ENCODE results near the gene PPP2R2C. TPM values are rescaled to one million over a fixed set of nuclear protein-coding genes. Genes with fewer than 3 reads are reported as not detected.

The PPP2R2C gene
- total RNA-seq, 1 experiment from 2014 or later, result 26.7 TPM

- TF ChIP-seq SIN3A (IDR thresholded peaks at IDR 0.05; ENCODE audit: borderline replicate concordance, insufficient read depth, low read depth, low read length), result no peak
- in situ Hi-C loops (cut with HindIII; ENCODE audit: low pct_unique_long_range_greater_than_20kb, low sequenced_read_pairs), result no loop called here
- POLR2A ChIA-PET, result no interaction called here
- H3K27me3 ChIP-seq (ENCODE audit: control insufficient read depth, insufficient read depth, low read length), result no peaks in the 10 kb centered on the region
- H3K27ac ChIP-seq (ENCODE audit: low read length), result no peak overlapping the region
- CTCF ChIA-PET, result interaction anchor here (1.0 to 1.9 kb wide), 4 partner anchors 63 to 77 kb away, joined by 3 to 10 read pairs (median 6); no protein-coding TSS in a partner anchor
- intact Hi-C loops (cut with micrococcal nuclease; ENCODE audit: unreplicated experiment), result loop anchor here (1.0 to 5.0 kb wide), 2 partner anchors 77 to 195 kb away; no protein-coding TSS in a partner anchor
- H3K4me1 ChIP-seq (ENCODE audit: control insufficient read depth, insufficient read depth, low read length), result no peaks in the 10 kb centered on the region
- BruUV-seq (replicated peaks), result no TSS peak
- ATAC-seq (peak; percentile 87), DNase-seq (ENCODE audit: low read depth, low spot score) (no peak)
- H3K9me3 ChIP-seq (ENCODE audit: control insufficient read depth, insufficient read depth, low read depth, low read length), result no peaks in the 10 kb centered on the region
- H3K4me3 ChIP-seq (ENCODE audit: low read depth in 2 of 2, low read length in 2 of 2), result no peak overlapping the region
- H3K36me3 ChIP-seq (ENCODE audit: control insufficient read depth, insufficient read depth, low read length), result no peaks in the 10 kb centered on the region
These were observed 145.0 kb downstream of the PPP2R2C start for GRCh38 chr4:6327220-6327917.

GRCh38 chr4:6326312-6327060, 145.9 kb downstream of the PPP2R2C start:
- intact Hi-C loops (cut with micrococcal nuclease; ENCODE audit: unreplicated experiment), result loop anchor here (1.0 to 5.0 kb wide), 2 partner anchors 76 to 194 kb away; no protein-coding TSS in a partner anchor

More at GRCh38 chr4:6326312-6327060, 145.9 kb downstream of the PPP2R2C start:
- ChIA-PET CTCF (interaction anchor here (1.1 to 1.9 kb wide), 3 partner anchors 62 to 76 kb away, joined by 3 to 10 read pairs (median 8); no protein-coding TSS in a partner anchor), POLR2A (no interaction called here)
- Histone ChIP-seq H3K27me3 (ENCODE audit: control insufficient read depth, insufficient read depth, low read length) (no peaks in the 10 kb centered on the region), H3K27ac (ENCODE audit: low read length) (no peak overlapping the region), H3K36me3 (ENCODE audit: control insufficient read depth, insufficient read depth, low read length) (no peaks in the 10 kb centered on the region), H3K4me3 (ENCODE audit: low read depth in 2 of 2, low read length in 2 of 2) (no peak overlapping the region), H3K9me3 (ENCODE audit: control insufficient read depth, insufficient read depth, low read depth, low read length) (no peaks in the 10 kb centered on the region), H3K4me1 (ENCODE audit: control insufficient read depth, insufficient read depth, low read length) (no peaks in the 10 kb centered on the region)
- BruUV-seq (replicated peaks), result no TSS peak
- DNase-seq (ENCODE audit: low read depth, low spot score) (no peak), ATAC-seq (no peak)
- in situ Hi-C loops (cut with HindIII; ENCODE audit: low pct_unique_long_range_greater_than_20kb, low sequenced_read_pairs), result no loop called here
- TF ChIP-seq CTCF (IDR thresholded peaks at IDR 0.05) (no peak), REST (IDR thresholded peaks at IDR 0.05; ENCODE audit: insufficient read depth in 1 of 2, low read depth in 2 of 2, low read length in 1 of 2) (no peak), POLR2AphosphoS5 (IDR thresholded peaks at IDR 0.05; ENCODE audit: low read depth, low read length) (no peak), SIN3A (IDR thresholded peaks at IDR 0.05; ENCODE audit: borderline replicate concordance, insufficient read depth, low read depth, low read length) (no peak), TCF7L2 (IDR thresholded peaks at IDR 0.05; ENCODE audit: low read depth, low read length) (no peak)
